Inflammatory macrophage (primary cell): ENCODE data around the gene FSTL4.

Experiments used
- DNase-seq, 2 donors: peaks; one replicate each; pipeline ENCODE4 v3.0.0-alpha.2; 2020 to 2022

FSTL4 gene

DNA sequence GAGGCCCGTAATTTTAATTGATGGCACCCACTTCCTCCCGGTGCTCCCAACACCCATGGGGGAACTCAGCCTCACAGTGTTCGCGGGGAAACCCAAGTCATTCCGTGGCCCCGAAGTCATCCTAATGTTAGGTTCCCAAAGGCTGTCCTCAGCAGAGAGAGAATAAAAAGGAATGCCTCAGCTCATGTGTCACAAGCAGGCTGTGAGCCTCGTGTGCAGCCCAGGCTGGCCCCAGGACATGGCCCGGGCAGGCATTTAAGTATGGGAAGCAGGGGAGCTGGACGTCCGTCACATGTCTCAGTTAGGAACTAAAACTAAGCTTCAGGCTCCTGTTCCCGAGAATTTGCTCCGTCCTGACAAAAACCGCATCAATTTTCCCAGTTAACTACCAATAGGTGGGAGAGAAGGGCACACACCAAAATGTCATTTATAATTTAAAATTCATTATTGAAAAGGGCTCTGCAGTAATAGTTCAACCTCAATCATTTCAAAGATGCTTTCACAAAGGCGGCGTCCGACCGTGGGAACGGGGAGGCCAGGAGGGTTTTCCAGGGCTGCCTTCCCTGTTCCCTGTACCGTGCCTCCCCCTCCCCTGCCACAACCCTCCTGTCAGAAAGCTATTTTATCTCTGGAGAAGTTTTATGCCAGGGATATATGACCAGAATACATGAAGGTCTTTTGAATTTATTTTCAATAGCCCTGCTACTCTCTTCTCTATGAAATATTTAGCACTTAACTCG is 137.3 kb downstream of the FSTL4 start:
- no peak for DNase-seq

DNA sequence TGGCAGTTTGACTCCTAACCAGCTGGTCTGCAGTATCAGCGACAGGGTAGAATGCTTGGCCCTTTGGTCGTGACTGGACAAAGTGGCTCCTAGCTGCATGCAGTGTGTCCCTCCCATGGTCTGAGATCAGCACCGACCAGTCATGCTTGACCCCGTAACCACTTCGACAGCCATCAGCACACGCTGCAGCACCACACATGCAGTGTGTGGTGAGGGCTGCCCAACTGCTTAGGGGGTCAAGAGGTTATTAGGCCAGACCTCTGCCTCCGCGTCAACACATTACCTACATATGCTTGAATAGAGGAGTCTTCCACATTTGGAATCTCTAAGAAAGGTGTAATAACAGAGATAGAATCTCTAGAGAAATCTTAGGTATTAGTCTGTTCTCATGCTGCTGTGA is 139.1 kb downstream of the FSTL4 start:
- DNase-seq, result no peak

DNA sequence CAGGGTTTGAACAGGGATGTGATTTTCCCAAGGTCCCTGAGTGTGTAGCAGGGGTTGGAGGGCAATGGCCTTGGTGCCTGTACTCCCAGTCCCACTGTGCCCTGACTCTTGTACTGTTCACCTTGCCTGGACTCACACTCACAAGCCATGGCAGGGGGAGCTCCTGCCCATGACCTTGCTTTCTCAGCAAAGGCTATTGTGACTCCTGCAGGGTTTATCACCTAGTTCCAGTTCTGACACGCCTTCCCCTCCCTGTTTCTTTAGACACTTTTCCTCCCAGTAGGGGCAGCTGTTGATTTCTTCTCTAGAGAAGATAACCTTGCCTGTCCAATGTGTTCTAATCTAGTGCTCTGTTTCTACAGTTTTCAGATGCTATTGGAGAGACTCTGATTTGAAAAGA is 139.5 kb downstream of the FSTL4 start:
- DNase-seq, result no peak

- no peak for DNase-seq
Measured at GRCh38 chr5:133471699-133472098, 140.6 kb downstream of the FSTL4 start.

DNA sequence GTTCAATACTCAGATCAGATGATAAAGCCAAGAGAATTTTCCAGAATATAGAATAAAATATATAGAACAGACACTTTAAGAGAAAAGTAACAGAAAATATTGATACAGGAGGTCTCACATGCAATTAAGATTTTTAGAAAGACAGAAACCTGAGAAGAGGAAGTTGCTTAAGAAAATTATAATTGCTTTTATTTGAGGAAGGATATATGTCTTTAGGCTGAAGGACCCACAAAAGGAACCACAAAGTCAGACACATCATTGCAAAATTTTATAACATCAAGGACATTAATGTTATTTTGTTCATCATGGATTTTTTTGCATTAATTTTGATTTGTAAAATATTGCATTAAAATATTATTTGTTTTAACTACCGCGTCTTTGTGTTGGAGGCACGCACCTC is 141.5 kb downstream of the FSTL4 start:
- peak; percentile 14 to 67 for DNase-seq

GRCh38 chr5:133469846-133470245 is 142.5 kb downstream of the FSTL4 start:
- DNase-seq, result no peak

GRCh38 chr5:133469252-133469651 is 143.1 kb downstream of the FSTL4 start:
- no peak for DNase-seq

- peak; percentile 7 to 54 for DNase-seq
Measured at GRCh38 chr5:133468596-133468995, 143.7 kb downstream of the FSTL4 start.

GRCh38 chr5:133467826-133468463 is 144.4 kb downstream of the FSTL4 start:
- DNase-seq, result no peak

DNA sequence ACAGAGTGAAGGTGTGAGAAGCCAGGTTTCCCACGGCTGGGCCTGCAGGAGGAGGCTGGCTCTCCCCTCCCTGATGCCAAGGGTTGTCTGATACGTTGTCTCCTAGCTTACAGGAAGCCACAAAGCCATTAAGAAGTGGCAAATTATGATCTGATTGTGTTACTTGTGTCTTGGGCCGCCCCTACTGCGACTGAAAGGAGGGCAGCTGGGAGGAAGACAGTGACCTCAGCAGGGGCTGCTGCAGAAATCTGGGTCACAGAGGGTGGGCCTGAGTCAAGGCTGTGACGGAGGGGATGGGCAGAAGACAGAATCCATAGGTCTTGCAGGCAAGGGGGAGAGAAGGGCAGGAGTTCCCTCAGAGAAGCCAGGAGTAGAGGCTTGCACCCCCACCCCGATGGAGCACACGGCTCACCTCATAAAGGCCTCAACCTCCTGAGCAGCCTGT is 145.0 kb downstream of the FSTL4 start:
- DNase-seq, result no peak

GRCh38 chr5:133466556-133467334 is 145.6 kb downstream of the FSTL4 start:
- DNase-seq, result no peak

DNA sequence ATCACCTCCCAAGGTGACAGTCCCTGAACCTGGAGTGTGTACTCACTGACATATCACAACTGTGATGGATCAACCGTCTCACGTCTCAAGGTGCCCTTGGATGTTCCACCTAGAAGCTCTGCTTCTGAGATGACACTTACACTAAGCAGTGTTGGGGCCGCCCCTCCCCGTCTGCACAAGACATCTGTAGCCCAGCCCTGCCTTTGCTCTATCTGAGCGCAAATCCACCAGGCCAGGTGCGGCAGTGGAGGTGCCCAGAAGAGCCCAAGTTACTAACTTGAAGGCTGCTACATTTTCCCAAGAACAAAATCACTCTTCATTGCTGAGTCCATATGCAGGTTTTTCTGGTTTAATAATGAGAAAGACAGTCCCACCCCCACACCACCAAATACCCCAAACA is 148.3 kb downstream of the FSTL4 start:
- DNase-seq, result no peak

GRCh38 chr5:133461796-133462516 is 150.4 kb downstream of the FSTL4 start:
- DNase-seq, result no peak

- no peak for DNase-seq
Measured at GRCh38 chr5:133460172-133460758, 152.1 kb downstream of the FSTL4 start.

GRCh38 chr5:133459474-133460160 is 152.7 kb downstream of the FSTL4 start:
- DNase-seq, result peak in 1 of 2 donors; percentile 6

GRCh38 chr5:133458435-133458834 is 153.9 kb downstream of the FSTL4 start:
- no peak for DNase-seq

- peak; percentile 8 to 22 for DNase-seq
Measured at GRCh38 chr5:133457439-133458355, 154.6 kb downstream of the FSTL4 start.

DNA sequence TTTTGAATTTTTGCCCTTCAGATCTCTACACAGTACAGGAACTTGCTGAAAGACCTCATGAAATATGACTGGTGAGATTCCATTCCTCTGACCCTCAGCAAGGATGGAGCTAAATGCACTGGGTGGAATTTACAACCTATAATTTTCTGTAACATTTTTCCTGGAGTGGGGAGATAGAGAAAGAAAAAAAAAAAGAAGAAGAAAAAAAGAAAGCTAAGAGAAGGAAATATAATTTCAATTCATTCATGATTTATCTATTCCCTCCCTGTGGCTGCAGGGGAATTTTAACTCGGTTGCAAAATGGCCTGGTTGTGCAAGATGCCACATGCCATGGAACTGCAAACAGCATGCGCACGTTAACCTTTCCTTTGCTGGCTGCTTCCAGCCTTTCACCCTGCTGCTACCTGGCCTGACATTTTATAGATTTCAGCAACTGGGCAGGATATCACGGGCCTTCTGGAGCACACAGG is 155.4 kb downstream of the FSTL4 start:
- peak; percentile 59 to 79 for DNase-seq

GRCh38 chr5:133455676-133456075 is 156.7 kb downstream of the FSTL4 start:
- DNase-seq, result peak; percentile 7 to 22

GRCh38 chr5:133454442-133454841 is 157.9 kb downstream of the FSTL4 start:
- DNase-seq, result no peak

DNA sequence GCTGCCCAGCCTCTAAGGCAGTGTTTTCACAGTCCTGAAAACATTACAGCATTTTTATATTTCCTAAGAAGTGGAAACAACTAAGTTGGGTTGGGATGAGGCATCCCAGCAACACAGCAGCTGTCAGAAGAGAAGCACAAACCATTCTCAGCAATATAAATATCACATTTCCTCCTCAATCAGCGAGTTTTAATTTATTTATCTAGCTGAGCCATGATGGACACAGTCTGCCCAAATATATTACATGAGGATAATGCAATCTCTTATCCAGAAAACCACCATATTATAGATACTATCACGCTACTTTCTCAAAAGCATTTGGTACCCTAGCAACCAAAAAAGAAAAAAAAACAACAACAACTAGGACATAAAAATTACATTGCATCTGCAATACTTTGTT is 158.5 kb downstream of the FSTL4 start:
- no peak for DNase-seq
